ENCODE data around the gene STAT2. TPM values are rescaled to one million over a fixed set of nuclear protein-coding genes. Genes with fewer than 3 reads are reported as not detected.

STAT2 gene
- total and polyA plus RNA-seq, 9 of the 15 experiments (the other 6 are each of a cell fraction or from before 2014, with no cell fraction given), result 15.5 to 46.9 (median 40.1) TPM

DNA sequence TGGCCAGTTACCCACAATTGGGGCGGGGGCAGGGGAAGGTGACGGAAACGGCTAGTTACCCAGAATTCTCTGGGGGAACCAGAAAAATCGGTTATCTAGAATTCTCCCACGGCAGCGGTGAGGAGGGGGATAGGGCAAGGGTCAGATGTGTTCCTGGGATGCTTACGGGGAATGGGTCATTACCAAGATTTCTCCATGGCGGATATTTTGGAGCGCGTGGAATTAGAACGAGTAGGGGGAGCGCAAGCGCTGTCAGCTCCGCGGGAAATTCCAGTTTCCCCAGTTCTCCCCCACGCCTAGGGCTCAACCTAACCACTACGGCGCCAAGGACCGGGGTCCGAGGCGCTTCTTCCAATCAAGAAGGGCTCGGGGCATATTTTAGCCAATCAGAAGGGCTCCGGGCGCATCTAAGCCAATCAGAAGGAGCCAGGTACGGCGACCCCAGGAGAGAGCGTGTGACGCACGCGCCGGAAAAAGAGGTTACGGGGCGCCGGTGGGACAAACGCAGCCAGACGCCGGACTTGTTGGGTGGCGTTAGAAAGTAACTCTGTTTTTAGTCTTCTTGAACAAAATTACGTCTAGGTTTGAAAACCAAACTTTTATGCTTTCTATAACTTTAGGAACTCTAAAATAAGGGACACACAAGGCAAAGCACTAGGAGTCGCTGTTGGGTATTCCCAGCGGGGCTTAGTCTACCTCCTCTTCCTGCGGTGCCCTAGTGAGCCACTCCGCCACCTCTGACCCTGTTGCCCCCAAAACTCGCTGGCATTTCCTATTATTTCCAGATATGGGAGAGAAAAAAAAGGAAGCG lies 26.0 kb downstream of the STAT2 start, which contains the start of gene PAN2 (continued):
- TF ChIP-seq, protein P1, sequence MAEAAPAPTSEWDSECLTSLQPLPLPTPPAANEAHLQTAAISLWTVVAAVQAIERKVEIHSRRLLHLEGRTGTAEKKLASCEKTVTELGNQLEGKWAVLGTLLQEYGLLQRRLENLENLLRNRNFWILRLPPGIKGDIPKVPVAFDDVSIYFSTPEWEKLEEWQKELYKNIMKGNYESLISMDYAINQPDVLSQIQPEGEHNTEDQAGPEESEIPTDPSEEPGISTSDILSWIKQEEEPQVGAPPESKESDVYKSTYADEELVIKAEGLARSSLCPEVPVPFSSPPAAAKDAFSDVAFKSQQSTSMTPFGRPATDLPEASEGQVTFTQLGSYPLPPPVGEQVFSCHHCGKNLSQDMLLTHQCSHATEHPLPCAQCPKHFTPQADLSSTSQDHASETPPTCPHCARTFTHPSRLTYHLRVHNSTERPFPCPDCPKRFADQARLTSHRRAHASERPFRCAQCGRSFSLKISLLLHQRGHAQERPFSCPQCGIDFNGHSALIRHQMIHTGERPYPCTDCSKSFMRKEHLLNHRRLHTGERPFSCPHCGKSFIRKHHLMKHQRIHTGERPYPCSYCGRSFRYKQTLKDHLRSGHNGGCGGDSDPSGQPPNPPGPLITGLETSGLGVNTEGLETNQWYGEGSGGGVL (CRISPR knock-in tag; IDR thresholded peaks at IDR 0.05), result peak; percentile 20; the same call in 1 of the 2 replicates
- TF ChIP-seq CC2D1A (IDR thresholded peaks at IDR 0.05) (peak; percentile 83), CHD2 (IDR thresholded peaks at IDR 0.05; ENCODE audit: low read depth, low read length) (peak; percentile 77), ZNF445 (CRISPR knock-in tag; IDR thresholded peaks at IDR 0.05; ENCODE audit: low read depth) (0 out of 2 replicates have a peak, but pooled peaks have one; percentile 48), MBD2 (IDR thresholded peaks at IDR 0.05; ENCODE audit: borderline replicate concordance, low read depth) (peak; percentile 98), ZNF197 (CRISPR knock-in tag; IDR thresholded peaks at IDR 0.05; ENCODE audit: low read depth) (peak; percentile 82; the same call in 1 of the 2 replicates), POLR2AphosphoS2 (IDR thresholded peaks at IDR 0.05; ENCODE audit: low read length) (no peak; the same call in 1 of the 2 replicates), HDAC2 (IDR thresholded peaks at IDR 0.05) (peak; percentile 50; the same call in 1 of the 2 replicates), ZBTB17 (CRISPR knock-in tag; IDR thresholded peaks at IDR 0.05) (peak; percentile 31; the same call in 1 of the 2 replicates), HSF4 (CRISPR knock-in tag; IDR thresholded peaks at IDR 0.05; ENCODE audit: borderline replicate concordance) (0 out of 2 replicates have a peak, but pooled peaks have one; percentile 64), SMARCE1 (IDR thresholded peaks at IDR 0.05) (peak; percentile 37), ELF1 (tag; IDR thresholded peaks at IDR 0.05) (peak; percentile 43; the same call in 1 of the 2 replicates), ZNF384 (IDR thresholded peaks at IDR 0.05; ENCODE audit: low read depth, low read length) (no peak; the same call in 1 of the 2 replicates), SMARCA5 (IDR thresholded peaks at IDR 0.05) (no peak)
- TF ChIP-seq, protein P2, sequence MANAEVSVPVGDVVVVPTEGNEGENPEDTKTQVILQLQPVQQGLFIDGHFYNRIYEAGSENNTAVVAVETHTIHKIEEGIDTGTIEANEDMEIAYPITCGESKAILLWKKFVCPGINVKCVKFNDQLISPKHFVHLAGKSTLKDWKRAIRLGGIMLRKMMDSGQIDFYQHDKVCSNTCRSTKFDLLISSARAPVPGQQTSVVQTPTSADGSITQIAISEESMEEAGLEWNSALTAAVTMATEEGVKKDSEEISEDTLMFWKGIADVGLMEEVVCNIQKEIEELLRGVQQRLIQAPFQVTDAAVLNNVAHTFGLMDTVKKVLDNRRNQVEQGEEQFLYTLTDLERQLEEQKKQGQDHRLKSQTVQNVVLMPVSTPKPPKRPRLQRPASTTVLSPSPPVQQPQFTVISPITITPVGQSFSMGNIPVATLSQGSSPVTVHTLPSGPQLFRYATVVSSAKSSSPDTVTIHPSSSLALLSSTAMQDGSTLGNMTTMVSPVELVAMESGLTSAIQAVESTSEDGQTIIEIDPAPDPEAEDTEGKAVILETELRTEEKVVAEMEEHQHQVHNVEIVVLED (CRISPR knock-in tag; IDR thresholded peaks at IDR 0.05), result peak; percentile 82
- TF ChIP-seq, protein P3, sequence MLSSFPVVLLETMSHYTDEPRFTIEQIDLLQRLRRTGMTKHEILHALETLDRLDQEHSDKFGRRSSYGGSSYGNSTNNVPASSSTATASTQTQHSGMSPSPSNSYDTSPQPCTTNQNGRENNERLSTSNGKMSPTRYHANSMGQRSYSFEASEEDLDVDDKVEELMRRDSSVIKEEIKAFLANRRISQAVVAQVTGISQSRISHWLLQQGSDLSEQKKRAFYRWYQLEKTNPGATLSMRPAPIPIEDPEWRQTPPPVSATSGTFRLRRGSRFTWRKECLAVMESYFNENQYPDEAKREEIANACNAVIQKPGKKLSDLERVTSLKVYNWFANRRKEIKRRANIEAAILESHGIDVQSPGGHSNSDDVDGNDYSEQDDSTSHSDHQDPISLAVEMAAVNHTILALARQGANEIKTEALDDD (IDR thresholded peaks at IDR 0.05), result peak; percentile 90
- TF ChIP-seq, protein P4, sequence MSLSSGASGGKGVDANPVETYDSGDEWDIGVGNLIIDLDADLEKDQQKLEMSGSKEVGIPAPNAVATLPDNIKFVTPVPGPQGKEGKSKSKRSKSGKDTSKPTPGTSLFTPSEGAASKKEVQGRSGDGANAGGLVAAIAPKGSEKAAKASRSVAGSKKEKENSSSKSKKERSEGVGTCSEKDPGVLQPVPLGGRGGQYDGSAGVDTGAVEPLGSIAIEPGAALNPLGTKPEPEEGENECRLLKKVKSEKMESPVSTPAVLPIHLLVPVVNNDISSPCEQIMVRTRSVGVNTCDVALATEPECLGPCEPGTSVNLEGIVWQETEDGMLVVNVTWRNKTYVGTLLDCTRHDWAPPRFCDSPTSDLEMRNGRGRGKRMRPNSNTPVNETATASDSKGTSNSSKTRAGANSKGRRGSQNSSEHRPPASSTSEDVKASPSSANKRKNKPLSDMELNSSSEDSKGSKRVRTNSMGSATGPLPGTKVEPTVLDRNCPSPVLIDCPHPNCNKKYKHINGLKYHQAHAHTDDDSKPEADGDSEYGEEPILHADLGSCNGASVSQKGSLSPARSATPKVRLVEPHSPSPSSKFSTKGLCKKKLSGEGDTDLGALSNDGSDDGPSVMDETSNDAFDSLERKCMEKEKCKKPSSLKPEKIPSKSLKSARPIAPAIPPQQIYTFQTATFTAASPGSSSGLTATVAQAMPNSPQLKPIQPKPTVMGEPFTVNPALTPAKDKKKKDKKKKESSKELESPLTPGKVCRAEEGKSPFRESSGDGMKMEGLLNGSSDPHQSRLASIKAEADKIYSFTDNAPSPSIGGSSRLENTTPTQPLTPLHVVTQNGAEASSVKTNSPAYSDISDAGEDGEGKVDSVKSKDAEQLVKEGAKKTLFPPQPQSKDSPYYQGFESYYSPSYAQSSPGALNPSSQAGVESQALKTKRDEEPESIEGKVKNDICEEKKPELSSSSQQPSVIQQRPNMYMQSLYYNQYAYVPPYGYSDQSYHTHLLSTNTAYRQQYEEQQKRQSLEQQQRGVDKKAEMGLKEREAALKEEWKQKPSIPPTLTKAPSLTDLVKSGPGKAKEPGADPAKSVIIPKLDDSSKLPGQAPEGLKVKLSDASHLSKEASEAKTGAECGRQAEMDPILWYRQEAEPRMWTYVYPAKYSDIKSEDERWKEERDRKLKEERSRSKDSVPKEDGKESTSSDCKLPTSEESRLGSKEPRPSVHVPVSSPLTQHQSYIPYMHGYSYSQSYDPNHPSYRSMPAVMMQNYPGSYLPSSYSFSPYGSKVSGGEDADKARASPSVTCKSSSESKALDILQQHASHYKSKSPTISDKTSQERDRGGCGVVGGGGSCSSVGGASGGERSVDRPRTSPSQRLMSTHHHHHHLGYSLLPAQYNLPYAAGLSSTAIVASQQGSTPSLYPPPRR (CRISPR knock-in tag; IDR thresholded peaks at IDR 0.05; ENCODE audit: borderline replicate concordance), result peak; percentile 46; the same call in 1 of the 2 replicates

Data from K562 (cell line).